Stimulated activated CD8-positive, alpha-beta memory T cell treated with anti-CD3 and anti-CD28 coated beads, Interleukin-12 subunit alpha, Interleukin-12 subunit beta, amount 100 ng/mL, for 24 hours (primary cell): ENCODE results near the gene CFAP77.

Experiments
- DNase-seq: peaks from one replicate; pipeline ENCODE4 v3.0.0-alpha.2; 2020; ENCODE audit errors: extremely low read depth

The CFAP77 gene

GRCh38 chr9:132596200-132596599, 186.2 kb downstream of the CFAP77 start:
- no peak for DNase-seq

DNA sequence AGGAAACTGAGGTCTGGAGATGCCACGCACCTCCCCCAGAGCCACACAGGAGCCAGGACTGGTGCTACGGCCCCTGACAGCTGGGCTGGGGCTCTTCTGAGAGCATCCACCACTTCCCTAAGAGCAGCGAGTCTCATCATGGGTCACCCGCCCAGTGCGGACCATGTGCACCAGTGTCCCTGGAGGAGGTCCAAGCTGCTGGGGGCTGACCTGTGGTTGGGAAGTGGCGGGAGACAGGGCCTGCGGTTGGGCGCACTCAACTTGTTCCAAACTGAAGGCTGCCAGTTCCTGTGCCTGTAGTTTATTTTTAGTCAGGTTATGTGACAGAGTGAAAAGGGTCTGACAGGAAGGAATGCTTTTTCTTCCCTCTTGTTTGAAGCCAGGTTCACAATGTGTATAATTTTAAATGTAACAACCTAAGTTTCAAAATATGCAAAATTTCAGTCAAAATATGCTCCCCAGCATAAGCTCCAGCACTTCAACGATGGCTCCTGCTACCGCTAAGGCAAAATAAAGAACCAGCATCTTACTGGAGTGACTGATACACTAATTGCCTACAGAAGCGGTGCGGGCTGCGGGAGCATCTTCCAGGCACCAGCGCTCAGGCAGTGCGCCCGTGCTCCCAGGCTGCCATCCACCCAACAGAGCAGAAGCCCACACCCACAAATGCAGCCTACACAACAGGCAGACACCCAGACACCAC, 187.2 kb downstream of the CFAP77 start:
- no peak for DNase-seq

DNA sequence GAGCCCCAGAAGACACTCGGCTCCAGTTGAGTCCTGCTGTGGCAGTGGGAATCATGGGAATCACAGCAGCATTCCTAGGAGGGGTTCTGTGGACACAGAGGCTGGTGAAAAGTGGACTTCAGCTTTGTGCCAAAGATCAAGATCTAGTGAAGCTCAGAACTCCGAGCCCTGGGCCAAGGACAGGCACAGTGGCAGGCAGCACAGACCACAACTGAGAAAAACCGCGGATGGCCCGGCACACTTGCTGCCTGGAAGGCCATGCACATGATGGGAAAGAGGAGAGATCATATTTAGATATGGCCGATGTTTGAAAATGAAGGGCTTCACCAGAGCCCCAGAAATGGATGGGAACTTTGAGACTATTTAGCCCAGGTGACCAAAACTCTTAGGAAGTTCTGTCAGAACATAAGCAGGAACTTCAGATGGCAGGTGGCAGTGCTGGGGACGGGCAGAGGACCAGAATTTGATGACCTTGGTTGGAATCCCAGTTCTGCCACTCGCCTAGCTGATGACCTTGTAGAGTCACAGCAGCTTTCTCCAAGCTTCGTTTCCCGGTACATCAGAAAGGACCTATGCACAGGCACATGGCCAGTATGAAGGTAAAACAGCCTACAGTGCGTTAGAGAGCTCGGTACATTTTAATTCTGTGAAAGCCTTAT, 190.4 kb downstream of the CFAP77 start:
- no peak for DNase-seq

DNA sequence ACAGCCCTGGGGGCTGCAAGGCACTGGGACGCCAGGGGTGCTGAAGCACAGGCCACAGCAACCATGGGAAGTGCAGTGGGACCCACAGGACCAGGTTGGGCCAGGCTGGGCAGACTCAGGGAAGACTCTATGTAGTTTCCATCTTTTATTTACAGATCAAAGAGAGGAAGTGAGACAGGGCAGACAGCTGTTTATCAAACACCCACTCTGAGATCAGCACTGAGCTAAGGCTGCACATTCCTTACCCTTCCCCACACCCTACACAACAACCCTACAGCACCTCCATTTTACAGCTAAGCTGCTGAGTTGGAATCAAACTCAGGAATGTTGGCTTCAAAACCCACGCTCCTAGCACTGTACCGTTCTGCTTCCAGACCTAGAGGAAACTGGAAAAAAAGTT, 192.2 kb downstream of the CFAP77 start:
- DNase-seq, result no peak

- DNase-seq, result no peak
These were observed 195.4 kb downstream of the CFAP77 start for GRCh38 chr9:132605387-132605786.

- no peak for DNase-seq
These were observed 196.1 kb downstream of the CFAP77 start for GRCh38 chr9:132606066-132606465.

GRCh38 chr9:132609184-132609583, 199.2 kb downstream of the CFAP77 start:
- DNase-seq, result no peak

DNA sequence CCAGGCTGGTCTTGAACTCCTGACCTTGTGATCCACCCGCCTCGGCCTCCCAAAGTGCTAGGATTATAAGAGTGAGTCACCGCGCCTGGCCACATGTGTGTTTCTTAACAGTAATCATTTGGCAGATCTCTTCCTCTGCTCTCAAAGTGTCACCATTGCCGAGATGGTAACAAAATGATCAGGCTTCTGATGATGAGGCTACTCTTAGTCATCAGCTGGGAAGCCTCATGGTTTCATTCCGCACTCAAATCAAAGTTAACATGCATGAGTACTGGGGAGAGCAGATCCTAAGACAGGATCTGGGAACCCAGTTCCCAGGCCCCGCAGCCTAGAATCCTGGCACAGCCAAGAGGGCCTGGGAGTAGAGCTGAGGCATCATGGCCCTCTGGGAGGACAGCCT, 199.8 kb downstream of the CFAP77 start:
- no peak for DNase-seq

DNA sequence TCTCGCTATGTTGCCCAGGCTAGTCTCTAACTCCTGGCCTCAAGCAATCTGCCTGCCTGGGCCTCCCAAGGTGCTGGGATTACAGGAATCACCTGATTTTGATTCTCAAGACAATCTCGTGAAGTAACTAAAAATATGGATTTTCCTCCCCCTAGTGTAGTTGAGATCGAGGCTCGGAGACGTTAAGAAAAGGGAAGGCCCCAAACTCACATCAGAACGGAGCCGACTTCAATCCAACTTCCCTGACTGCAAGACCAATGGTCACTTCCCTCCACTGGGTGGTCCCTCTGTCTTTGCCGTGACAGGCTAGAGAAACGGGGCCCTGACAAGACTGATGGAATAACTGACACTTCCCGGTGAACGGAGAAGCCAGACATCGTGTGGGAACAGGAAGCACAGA, 200.7 kb downstream of the CFAP77 start:
- DNase-seq, result no peak

- no peak for DNase-seq
These were observed 204.3 kb downstream of the CFAP77 start for GRCh38 chr9:132614324-132614723.

DNA sequence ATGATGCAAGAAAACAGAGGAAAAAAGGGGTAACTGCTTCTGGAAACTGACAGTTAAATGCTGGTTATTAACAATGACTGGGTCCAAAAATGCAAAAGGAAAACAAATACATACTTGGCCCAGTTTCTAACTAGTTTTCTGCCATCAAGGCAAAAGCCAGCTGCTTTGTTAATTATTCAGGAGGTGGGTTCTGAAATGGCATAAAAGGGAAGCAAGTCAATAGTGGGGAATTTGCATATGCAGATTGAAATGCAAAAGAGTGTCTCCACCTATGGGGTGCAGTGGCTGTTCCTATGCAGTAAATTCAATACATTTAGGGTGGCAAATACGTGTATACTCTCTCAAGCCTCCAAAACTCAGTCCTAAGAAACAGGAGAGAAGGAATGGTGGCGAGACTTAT, 205.8 kb downstream of the CFAP77 start:
- no peak for DNase-seq

- DNase-seq, result no peak
These were observed 206.7 kb downstream of the CFAP77 start for GRCh38 chr9:132616725-132617124.

DNA sequence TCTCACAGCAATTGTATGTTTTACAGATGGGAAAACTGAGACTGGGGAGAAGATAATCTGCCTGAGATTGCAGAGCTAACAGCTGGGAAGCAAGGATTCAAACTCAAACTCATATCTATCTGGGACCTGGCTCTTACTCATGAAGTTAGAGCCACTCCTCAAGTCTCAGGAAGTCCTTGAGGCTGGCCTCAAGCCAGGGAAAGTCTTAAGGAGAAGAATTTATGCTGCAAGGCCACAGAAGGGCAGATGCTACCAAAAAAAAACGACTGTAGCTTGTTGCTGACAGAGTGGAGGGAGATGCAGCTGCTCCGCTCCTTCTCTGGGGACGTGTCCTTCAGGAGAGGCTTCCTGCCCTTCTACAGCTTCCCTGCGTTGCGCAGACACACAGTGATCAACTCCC, 212.1 kb downstream of the CFAP77 start:
- DNase-seq, result no peak
